H1 (cell line): ENCODE results near the gene CCK. TPM values are rescaled to one million over a fixed set of nuclear protein-coding genes. Genes with fewer than 3 reads are reported as not detected.

ENCODE experiments used
- CREB1 ChIP-seq: IDR thresholded peaks from 2 replicates; pipeline ENCODE4 v1.6.1; 2012; ENCODE audit warnings: inconsistent platforms
- EGR1 ChIP-seq: IDR thresholded peaks from 2 replicates; pipeline ENCODE4 v1.6.1; 2011; ENCODE audit warnings: low read depth, low read length, borderline replicate concordance
- FOSL1 ChIP-seq: IDR thresholded peaks from 2 replicates; pipeline ENCODE4 v1.6.1; 2011; ENCODE audit warnings: mild to moderate bottlenecking, low read depth, low read length, moderate library complexity; ENCODE audit not compliant: insufficient read depth
- GABPA ChIP-seq: IDR thresholded peaks from 2 replicates; pipeline ENCODE4 v1.6.1; 2011; ENCODE audit warnings: mild to moderate bottlenecking, low read length, moderate library complexity, borderline replicate concordance; ENCODE audit not compliant: insufficient read depth
- NANOG ChIP-seq: IDR thresholded peaks from 2 replicates; pipeline ENCODE4 v1.6.1; 2011; ENCODE audit warnings: low read length, low read depth, mild to moderate bottlenecking, inconsistent platforms; ENCODE audit not compliant: insufficient read depth, poor library complexity, severe bottlenecking
- ZNF274 ChIP-seq: IDR thresholded peaks from 2 replicates; pipeline ENCODE4 v1.7.0; 2012; ENCODE audit warnings: low read length, borderline replicate concordance; ENCODE audit errors: extremely low read depth
- polyA plus RNA-seq, 7 experiments: library from polyadenylated mRNA; depleted of rRNA in 3 of 7; stranded (reverse) in 5 of 7; unstranded in 2 of 7; fragments of >200 nt in 5 of 7; fragments of 200-250 nt in 2 of 7; gene quantifications; 1 replicate in 5 of 7; 2 replicates in 1 of 7; 4 replicates in 1 of 7; pipeline versions ENCODE4 v1.2.1 to v1.2.3, GENCODE V29; 2011 to 2013; ENCODE audit warnings: missing spikeins in 2 of 7, mixed read lengths in 2 of 7
- total RNA-seq: library from RNA; stranded (reverse); fragmentation: NEBNext Ultra II Directional; extraction: Animal tissue kit (Norgen Biotek cat#: 25700); gene quantifications from 2 replicates; pipeline ENCODE4 v1.2.1, GENCODE V29; 2021
- TF ChIP-seq, protein P1 (sequence below): IDR thresholded peaks from 2 replicates; pipeline ENCODE4 v1.6.1; 2012; ENCODE audit warnings: inconsistent platforms

The CCK gene
- total and polyA plus RNA-seq, 2 of the 8 experiments (the other 6 are each of a cell fraction or from before 2014, with no cell fraction given), result 0.99 to 2.8 TPM

DNA sequence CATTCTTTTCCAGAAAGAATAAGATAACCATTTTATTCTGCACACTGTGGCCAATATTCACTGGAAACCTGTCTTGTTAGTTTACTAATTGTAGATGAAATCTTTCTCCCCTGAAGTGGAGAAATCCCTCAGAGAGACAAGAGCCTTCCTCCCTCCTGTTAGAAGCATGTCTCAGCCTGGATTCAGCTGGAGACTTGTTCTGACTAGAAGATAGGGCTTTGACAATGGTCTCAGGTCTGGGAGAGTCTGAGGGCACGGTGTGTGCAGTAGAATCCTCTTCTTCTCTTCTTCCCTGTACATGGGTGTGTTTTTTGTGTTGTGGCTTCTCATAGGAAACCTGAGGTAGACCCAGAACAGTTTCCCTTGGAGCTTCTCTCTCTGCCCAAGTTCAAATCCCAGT is 19.9 kb downstream of the CCK start (continued):
- TF ChIP-seq GABPA (no peak), CREB1 (no peak), EGR1 (no peak), FOSL1 (no peak), NANOG (no peak), ZNF274 (no peak)
- TF ChIP-seq, protein P1, sequence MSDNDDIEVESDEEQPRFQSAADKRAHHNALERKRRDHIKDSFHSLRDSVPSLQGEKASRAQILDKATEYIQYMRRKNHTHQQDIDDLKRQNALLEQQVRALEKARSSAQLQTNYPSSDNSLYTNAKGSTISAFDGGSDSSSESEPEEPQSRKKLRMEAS, result no peak
